Activated CD4-positive, alpha-beta T cell treated with anti-CD3 and anti-CD28 coated beads, Interleukin-10, Interleukin-2, amounts not matched to agents 100 ng/mL and 50 ng/mL, durations not matched to agents 16 hours and 8 hours (primary cell): ENCODE measurements around the gene TOM1L2.
"Not testable (repeated sequence)": the region's sequence is repeated elsewhere in the genome, so short reads cannot be mapped to it uniquely, and the experiment has no call there.

ENCODE experiments used
- DNase-seq: peaks from one replicate; pipeline ENCODE4 v3.0.0-alpha.2; 2020

The TOM1L2 gene

GRCh38 chr17:17970699-17971430, 1.3 kb downstream of the TOM1L2 start:
- DNase-seq: no peak

- DNase-seq: peak; percentile 54
Measured at GRCh38 chr17:17966399-17966798, 5.8 kb downstream of the TOM1L2 start.

GRCh38 chr17:17965152-17965721, 7.0 kb downstream of the TOM1L2 start:
- no peak for DNase-seq

- no peak for DNase-seq
Measured at GRCh38 chr17:17964710-17965109, 7.5 kb downstream of the TOM1L2 start.

- DNase-seq: no peak
Measured at GRCh38 chr17:17963694-17964436, 8.3 kb downstream of the TOM1L2 start.

GRCh38 chr17:17963066-17963465, 9.1 kb downstream of the TOM1L2 start:
- DNase-seq: no peak

GRCh38 chr17:17960500-17961030, 11.6 kb downstream of the TOM1L2 start:
- DNase-seq: no peak

GRCh38 chr17:17959520-17960361, 12.5 kb downstream of the TOM1L2 start:
- DNase-seq: peak; percentile 79

GRCh38 chr17:17958982-17959381, 13.2 kb downstream of the TOM1L2 start:
- DNase-seq: no peak

- no peak for DNase-seq
Measured at GRCh38 chr17:17957584-17957916, 14.7 kb downstream of the TOM1L2 start.

GRCh38 chr17:17955790-17956341, 16.3 kb downstream of the TOM1L2 start:
- DNase-seq: not testable (repeated sequence)

- DNase-seq: no peak
Measured at GRCh38 chr17:17954079-17954478, 18.1 kb downstream of the TOM1L2 start.

GRCh38 chr17:17952691-17953090, 19.5 kb downstream of the TOM1L2 start:
- DNase-seq: no peak

GRCh38 chr17:17951524-17951923, 20.7 kb downstream of the TOM1L2 start:
- DNase-seq: no peak

GRCh38 chr17:17950806-17951205, 21.4 kb downstream of the TOM1L2 start:
- DNase-seq: no peak

- no peak for DNase-seq
Measured at GRCh38 chr17:17950347-17950746, 21.9 kb downstream of the TOM1L2 start.

GRCh38 chr17:17947966-17948365, 24.2 kb downstream of the TOM1L2 start:
- DNase-seq: peak; percentile 22

GRCh38 chr17:17947309-17947708, 24.9 kb downstream of the TOM1L2 start:
- DNase-seq: no peak

GRCh38 chr17:17946093-17946492, 26.1 kb downstream of the TOM1L2 start:
- DNase-seq: no peak

GRCh38 chr17:17944743-17945142, 27.5 kb downstream of the TOM1L2 start:
- DNase-seq: no peak

- no peak for DNase-seq
Measured at GRCh38 chr17:17944242-17944641, 28.0 kb downstream of the TOM1L2 start.

GRCh38 chr17:17943281-17943984, 28.8 kb downstream of the TOM1L2 start:
- DNase-seq: no peak
